NCI-H345 treated with DMSO at 0.1 percent for 48 hours (cell line): ENCODE measurements around the gene FCF1.

Experiments used
- DNase-seq: peaks from one replicate; lab custom pipeline; 2025; ENCODE audit not compliant: unreplicated experiment; lab: John Stamatoyannopoulos, UW

FCF1 gene

DNA sequence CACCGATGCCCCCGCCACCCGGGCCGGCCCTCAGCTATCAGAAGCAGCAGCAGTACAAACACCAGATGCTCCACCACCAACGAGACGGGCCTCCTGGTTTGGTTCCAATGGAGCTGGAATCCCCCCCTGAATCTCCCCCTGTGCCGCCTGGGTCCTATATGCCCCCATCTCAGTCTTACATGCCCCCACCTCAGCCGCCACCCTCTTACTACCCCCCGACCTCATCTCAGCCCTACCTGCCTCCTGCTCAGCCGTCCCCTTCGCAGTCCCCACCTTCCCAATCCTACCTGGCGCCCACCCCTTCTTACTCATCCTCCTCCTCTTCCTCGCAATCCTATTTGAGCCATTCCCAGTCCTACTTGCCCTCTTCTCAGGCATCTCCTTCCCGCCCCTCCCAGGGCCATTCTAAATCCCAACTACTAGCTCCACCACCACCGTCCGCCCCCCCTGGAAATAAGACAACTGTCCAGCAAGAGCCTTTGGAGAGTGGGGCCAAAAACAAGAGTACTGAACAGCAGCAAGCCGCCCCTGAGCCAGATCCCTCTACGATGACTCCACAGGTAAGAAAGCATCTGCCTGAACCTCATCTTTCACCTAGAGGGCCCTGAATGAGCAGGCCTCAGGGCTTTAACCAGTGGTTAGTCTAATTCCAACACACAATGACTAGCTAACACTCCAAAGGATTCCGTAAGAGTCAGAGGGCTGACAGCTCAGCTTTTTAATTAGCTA lies 51.0 kb downstream of the FCF1 start:
- no peak for DNase-seq

DNA sequence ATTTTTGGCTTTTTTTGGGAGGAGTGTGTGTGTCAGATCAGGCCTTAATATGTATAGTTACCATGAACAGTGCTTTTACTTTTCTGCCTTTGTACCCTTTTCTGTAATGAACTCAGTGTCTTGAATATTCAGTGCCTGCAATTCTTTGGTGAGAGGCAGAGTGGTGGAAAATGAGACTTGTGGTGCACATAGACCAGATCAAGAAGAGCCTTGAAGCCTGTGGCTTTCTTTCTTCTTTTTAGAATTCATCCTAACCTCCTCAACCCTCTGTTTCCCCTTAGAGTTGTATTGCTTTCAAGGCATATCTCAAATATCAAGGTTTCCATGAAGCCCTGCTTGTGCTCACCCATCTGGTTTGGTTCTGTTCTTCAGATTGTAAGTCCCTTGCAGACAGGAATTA lies 52.8 kb downstream of the FCF1 start:
- no peak for DNase-seq

GRCh38 chr14:74771399-74771798 lies 58.5 kb downstream of the FCF1 start:
- DNase-seq: no peak

- no peak for DNase-seq
Measured at GRCh38 chr14:74784634-74785033, 71.7 kb downstream of the FCF1 start.

- no peak for DNase-seq
Measured at GRCh38 chr14:74785056-74785613, 72.2 kb downstream of the FCF1 start.

GRCh38 chr14:74786796-74787315 lies 73.9 kb downstream of the FCF1 start:
- DNase-seq: no peak
